Measurements from ENCODE around the gene TRIM66.

DNA sequence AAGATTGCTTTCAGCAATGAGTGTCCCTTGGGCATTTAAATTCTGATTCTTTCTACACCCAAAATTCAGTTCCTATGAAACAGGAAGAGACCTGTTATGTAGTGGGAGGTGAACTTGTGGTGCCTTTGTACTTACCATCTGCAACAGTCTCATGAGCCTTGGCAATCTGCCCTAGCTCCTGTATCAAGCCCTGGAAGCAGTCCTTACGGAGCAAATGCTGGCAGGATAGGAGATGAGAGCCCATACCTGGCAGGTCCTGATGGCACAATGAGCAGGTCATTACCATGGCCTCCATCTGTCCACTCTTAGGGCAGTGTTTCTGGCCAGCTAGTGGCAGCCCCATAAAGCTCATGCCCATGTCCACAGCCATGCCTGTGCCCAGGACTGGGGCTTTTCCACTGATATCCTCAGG, 10.8 kb downstream of the TRIM66 start:
- TF ChIP-seq CTCF (conservative IDR thresholded peaks at IDR 0.05; ENCODE audit: low read length) (no peak), EZH2phosphoT487 (IDR thresholded peaks at IDR 0.05; ENCODE audit: borderline replicate concordance, low read depth, low read length) (no peak)
